ENCODE measurements around the gene GPRC5B.

Gene GPRC5B

DNA sequence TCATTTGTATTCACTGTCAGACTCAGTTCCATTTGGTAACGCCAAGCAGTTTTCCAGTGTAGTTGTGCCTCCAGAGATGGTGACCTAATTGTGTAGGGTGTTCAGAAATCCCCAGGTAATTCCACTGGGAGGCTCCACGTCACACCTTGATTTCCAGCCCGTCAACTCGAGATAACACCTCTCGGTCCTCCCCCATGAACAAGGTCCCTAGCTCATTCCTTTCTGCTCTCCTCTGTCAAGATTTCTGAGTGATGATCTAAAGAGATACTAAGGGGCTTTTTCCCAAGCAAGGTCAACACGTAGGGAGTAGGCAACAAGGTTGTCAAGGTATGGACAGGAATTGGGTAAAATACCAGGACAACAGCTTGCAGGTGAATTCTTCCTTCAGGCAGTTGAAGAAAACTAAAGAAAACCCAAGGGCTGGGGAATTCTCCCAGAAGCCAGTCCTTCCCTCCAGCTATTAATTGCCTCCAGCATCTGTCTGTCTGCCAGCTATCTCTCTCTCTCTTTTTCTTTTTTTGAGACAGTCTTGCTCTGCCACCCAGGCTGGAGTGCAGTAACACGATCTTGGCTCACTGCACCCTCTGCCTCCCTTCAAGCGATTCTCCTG lies 31.4 kb downstream of the GPRC5B start:
- TF ChIP-seq, protein P1, sequence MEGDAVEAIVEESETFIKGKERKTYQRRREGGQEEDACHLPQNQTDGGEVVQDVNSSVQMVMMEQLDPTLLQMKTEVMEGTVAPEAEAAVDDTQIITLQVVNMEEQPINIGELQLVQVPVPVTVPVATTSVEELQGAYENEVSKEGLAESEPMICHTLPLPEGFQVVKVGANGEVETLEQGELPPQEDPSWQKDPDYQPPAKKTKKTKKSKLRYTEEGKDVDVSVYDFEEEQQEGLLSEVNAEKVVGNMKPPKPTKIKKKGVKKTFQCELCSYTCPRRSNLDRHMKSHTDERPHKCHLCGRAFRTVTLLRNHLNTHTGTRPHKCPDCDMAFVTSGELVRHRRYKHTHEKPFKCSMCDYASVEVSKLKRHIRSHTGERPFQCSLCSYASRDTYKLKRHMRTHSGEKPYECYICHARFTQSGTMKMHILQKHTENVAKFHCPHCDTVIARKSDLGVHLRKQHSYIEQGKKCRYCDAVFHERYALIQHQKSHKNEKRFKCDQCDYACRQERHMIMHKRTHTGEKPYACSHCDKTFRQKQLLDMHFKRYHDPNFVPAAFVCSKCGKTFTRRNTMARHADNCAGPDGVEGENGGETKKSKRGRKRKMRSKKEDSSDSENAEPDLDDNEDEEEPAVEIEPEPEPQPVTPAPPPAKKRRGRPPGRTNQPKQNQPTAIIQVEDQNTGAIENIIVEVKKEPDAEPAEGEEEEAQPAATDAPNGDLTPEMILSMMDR (IDR thresholded peaks at IDR 0.05; ENCODE audit: extremely low read depth, missing control alignments), result no peak

DNA sequence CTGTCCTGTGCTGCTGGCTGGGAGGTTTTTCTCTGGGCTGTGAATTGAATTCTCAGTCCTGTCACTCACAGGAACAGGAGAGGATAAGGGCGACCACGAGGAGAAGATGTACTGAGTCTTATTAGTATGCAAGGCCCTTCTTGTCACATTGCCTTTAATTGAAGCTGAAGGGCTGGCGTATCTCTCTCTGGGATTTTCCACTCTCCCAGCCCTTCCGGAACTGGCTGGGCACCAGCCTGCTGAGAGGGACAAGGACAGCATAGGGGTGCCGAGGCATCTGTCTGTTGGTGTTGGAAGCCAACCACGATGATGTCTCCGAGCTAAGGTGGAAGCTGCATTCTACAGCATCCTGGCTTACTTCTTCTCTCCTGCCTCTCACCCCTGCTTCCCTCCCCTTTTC lies 33.2 kb downstream of the GPRC5B start:
- DNase-seq (ENCODE audit: low spot score), result no peak
- TF ChIP-seq, protein P1 (IDR thresholded peaks at IDR 0.05; ENCODE audit: extremely low read depth, missing control alignments), result no peak

More for the DNA sequence above, 31.4 kb downstream of the GPRC5B start:
- DNase-seq (ENCODE audit: low spot score), result no peak

DNA sequence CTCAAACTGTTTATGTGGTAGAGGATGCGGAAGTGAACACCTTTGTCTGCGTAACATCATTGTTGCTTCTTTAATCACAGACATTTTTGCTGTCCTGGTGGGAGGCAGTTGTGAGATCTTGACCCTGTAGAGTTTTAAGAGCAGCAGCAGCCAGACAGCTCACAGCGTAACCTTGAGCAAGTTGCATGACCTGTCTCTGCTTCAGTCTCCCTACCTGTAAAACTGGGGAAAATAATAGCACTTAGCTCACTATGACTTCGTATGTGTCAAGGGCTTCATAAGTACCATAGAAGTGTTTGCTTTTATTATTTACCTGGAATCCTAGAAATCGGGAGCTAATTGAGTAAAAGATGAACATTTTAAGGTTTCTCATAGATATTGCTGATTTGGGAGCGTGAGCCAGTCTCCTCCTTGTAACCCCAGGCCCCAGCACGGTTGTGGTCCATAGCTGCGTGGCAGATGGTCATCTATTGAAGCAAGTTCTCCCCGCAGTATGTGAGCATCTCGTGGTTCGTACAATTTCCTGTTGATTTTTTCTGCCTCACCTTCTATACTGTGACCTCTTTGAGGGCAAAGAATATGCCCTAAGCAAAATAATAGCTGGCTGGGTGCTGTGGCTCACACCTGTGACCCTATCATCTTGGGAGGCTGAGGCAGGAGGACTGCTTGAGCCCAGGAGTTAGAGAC lies 34.4 kb downstream of the GPRC5B start:
- DNase-seq (ENCODE audit: low spot score), result no peak
- TF ChIP-seq, protein P1 (IDR thresholded peaks at IDR 0.05; ENCODE audit: extremely low read depth, missing control alignments), result no peak

DNA sequence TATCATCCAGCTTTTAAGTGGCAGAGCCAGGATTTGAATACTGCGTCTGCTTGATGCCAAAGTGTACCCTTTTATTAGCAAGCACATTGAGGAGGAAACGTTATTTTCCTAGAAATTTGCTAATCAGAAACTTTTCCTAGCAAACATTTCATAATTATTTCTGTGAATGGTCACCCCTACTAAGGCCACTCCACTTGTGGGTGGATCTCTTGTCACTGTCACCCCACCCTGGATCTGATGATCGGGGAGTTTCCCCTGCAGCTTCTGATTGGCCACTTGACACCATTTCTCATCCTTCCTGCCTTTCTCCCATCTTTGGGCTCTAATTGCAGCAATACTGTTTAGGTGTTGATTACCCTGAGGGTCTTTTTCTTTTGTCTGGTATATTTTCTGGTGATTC lies 35.9 kb downstream of the GPRC5B start:
- TF ChIP-seq, protein P1 (IDR thresholded peaks at IDR 0.05; ENCODE audit: extremely low read depth, missing control alignments), result no peak
- DNase-seq (ENCODE audit: low spot score), result no peak

DNA sequence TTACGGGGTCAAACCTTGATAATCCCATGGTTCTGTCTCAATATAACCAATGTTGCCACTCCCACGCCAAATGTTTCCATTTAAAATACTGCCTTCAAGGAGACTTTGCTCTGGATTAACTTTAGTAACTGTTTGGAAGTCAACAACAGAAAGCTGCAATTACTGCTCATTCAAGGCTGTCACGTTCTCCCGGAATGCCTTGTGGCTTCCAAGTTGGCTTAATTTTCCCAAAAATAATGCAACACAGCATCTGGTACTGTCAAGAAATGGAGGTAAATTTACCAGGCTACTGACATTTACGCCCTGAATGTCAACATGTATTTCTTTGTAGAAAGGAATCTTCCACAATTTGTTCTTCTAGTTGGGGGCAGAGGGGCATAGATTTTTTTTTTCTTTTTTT lies 38.2 kb downstream of the GPRC5B start:
- TF ChIP-seq, protein P1 (IDR thresholded peaks at IDR 0.05; ENCODE audit: extremely low read depth, missing control alignments), result no peak
- no peak for DNase-seq (ENCODE audit: low spot score)

DNA sequence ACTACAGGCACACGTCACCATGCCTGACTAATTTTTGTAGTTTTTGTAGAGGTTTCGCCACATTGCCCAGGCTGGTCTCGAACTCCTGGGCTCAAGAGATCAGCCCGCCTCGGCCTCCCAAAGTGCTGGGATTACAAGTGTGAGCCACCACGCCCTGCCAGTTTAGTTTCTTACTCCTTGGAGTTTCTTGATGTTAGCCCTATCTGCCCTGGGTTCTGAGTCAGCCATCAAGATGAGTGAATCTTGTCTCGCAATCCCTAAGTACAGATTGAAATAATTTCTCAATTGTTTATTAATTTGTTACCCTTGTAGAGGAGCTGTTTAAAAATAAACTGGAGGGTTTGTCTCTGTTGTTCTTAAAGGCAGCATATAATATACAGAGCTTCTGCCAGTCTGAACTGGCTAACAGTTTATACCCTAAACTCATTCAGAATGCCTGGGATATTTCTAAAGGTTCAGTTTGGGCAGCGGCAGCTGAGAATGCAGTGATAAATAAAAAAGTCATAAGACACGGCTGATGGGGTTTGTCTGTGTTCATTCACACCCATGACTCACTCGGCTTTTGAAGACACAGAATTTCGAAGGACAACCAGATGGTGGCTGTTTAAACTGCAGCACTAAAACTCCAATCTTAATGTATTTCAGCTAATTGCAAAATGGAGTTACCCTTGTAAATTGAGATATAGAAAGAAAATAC lies 39.6 kb downstream of the GPRC5B start:
- no peak for DNase-seq (ENCODE audit: low spot score)
- TF ChIP-seq, protein P1 (IDR thresholded peaks at IDR 0.05; ENCODE audit: extremely low read depth, missing control alignments), result no peak

DNA sequence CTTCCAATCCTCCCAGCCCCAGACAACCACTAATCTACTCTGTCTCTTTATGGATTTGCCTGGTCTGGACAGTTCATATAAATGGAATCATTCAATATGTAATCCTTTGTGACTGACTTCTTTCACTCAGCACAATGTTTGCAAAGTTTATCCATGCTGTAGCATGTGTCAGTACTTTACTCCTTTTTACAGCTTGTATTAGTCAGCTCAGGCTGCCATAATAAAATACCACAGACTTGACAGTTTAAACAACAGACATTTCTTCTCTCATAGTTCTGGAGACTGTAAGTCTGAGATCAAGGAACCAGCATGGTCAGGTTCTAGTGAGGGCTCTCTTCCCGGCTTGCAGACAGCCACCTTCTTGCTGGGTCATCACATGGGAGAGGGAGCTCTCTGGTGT lies 41.3 kb downstream of the GPRC5B start:
- DNase-seq (ENCODE audit: low spot score), result no peak
- TF ChIP-seq, protein P1 (IDR thresholded peaks at IDR 0.05; ENCODE audit: extremely low read depth, missing control alignments), result no peak

All from GM20000 (cell line).